K562 (cell line): ENCODE data around the gene B4GALNT3. TPM values are rescaled to one million over a fixed set of nuclear protein-coding genes. Genes with fewer than 3 reads are reported as not detected.

Experiments
- ATAC-seq: fragments of 200-7000 bp; cut with Tn5 transposase; 3 replicates; pipeline ENCODE4 v1.9.1; 2020; ENCODE audit warnings: moderate library complexity
- BruUV-seq: library from RNA; stranded (reverse); fragments of 400-500 nt; replicated peaks from 2 replicates; lab custom pipeline; 2021; lab: Mats Ljungman, UMichigan
- CTCF ChIA-PET: fragments of 300-600 bp; formaldehyde crosslinking; extraction: SDS; loops from one replicate; lab custom pipeline; 2021; ENCODE audit warnings: low intra/inter-chr PET ratio; lab: Yijun Ruan, JAX
- POLR2A ChIA-PET: fragments of 300-600, 350-650 bp; sonication (Branson Sonifier 250); formaldehyde crosslinking; extraction: SDS; loops from one replicate; lab custom pipeline; 2021; ENCODE audit warnings: antibody characterized with exemption, inconsistent platforms; lab: Yijun Ruan, JAX
- DNase-seq, 4 experiments: peaks; one replicate each; pipeline versions ENCODE4 v3.0.0 to v3.0.0-alpha.2; 2011 to 2018; ENCODE audit warnings: low spot score in 3 of 4, mixed read lengths in 3 of 4; ENCODE audit errors: extremely low read depth in 1 of 4
- FAIRE-seq: peaks from 2 replicates; lab custom pipeline; 2011; peaks lifted over from hg19 to GRCh38; lab: Jason Lieb, UNC
- H2AFZ ChIP-seq: 2 replicates; pipeline ENCODE4 v1.6.0; 2011; ENCODE audit warnings: low read depth, low read length, control low read depth, inconsistent platforms
- H3K27ac ChIP-seq: fragments of 200-600 bp; 3 replicates; pipeline ENCODE4 v1.8.0; 2011; ENCODE audit warnings: low read depth, mild to moderate bottlenecking, control low read depth, inconsistent platforms, low read length, moderate library complexity, mixed read lengths; ENCODE audit errors: extremely low read depth
- H3K27me3 ChIP-seq, 2 experiments: fragments of 300-600 bp in 1 of 2; 2 replicates in 1 of 2; 3 replicates in 1 of 2; pipeline versions ENCODE4 v1.6.0 to v1.8.0; 2011; ENCODE audit warnings: inconsistent platforms in 2 of 2, low read length in 2 of 2, mild to moderate bottlenecking in 1 of 2, mixed read lengths in 1 of 2, moderate library complexity in 1 of 2; ENCODE audit not compliant: control insufficient read depth in 2 of 2, insufficient read depth in 2 of 2
- H3K36me3 ChIP-seq: fragments of 300-600 bp; 3 replicates; pipeline ENCODE4 v1.8.0; 2011; ENCODE audit warnings: mild to moderate bottlenecking, low read length, inconsistent platforms; ENCODE audit not compliant: control insufficient read depth, insufficient read depth
- H3K4me1 ChIP-seq, 2 experiments: fragments of 200-600 bp in 1 of 2; replicated peaks in 1 of 2; 2 replicates in 1 of 2; 3 replicates in 1 of 2; pipeline versions ENCODE4 v1.5.1 to v1.8.0; 2011; ENCODE audit warnings: inconsistent platforms in 2 of 2, low read length in 2 of 2, mild to moderate bottlenecking in 1 of 2, mixed read lengths in 1 of 2, moderate library complexity in 1 of 2; ENCODE audit not compliant: control insufficient read depth in 2 of 2, insufficient read depth in 2 of 2
- H3K4me2 ChIP-seq: 2 replicates; pipeline ENCODE4 v1.6.1; 2011; ENCODE audit warnings: low read length, control low read depth, inconsistent platforms, mixed read lengths; ENCODE audit not compliant: insufficient read depth
- H3K4me3 ChIP-seq: fragments of 200-600 bp; sonication (generic), shearing (Covaris generic); 2 replicates; pipeline ENCODE4 v1.5.1; 2016; ENCODE audit warnings: control low read depth, inconsistent platforms
- H3K79me2 ChIP-seq: fragments of 200-600 bp; 3 replicates; pipeline ENCODE4 v1.8.0; 2011; ENCODE audit warnings: low read length, inconsistent platforms; ENCODE audit not compliant: control insufficient read depth, insufficient read depth
- H3K9ac ChIP-seq, 2 experiments: 2 replicates each; pipeline versions ENCODE4 v1.6.0 to v1.6.1; 2011; ENCODE audit warnings: low read depth in 2 of 2, low read length in 2 of 2, control low read depth in 1 of 2, inconsistent platforms in 1 of 2, mild to moderate bottlenecking in 1 of 2, mixed read lengths in 1 of 2; ENCODE audit not compliant: insufficient read depth in 1 of 2
- H3K9me1 ChIP-seq: one replicate; pipeline ENCODE4 v1.6.0; 2011; ENCODE audit warnings: inconsistent platforms, mild to moderate bottlenecking, low read length, moderate library complexity; ENCODE audit not compliant: control insufficient read depth, insufficient read depth
- H3K9me3 ChIP-seq: replicated peaks from 2 replicates; pipeline ENCODE4 v1.5.1; 2011; ENCODE audit warnings: low read depth, low read length, inconsistent platforms; ENCODE audit not compliant: control insufficient read depth, insufficient read depth
- H4K20me1 ChIP-seq: replicated peaks from 2 replicates; pipeline ENCODE4 v1.6.1; 2011; ENCODE audit warnings: low read length, inconsistent platforms, mixed read lengths; ENCODE audit not compliant: control insufficient read depth, insufficient read depth
- AFF1 ChIP-seq, 2 experiments: fragments of 450-650 bp; IDR thresholded peaks; 2 replicates each; pipeline ENCODE4 v1.6.1; 2018; ENCODE audit warnings: mild to moderate bottlenecking in 2 of 2, low read depth in 1 of 2; ENCODE audit not compliant: partially characterized antibody in 2 of 2
- WGBS: fragments of 100-300 bp; shearing (Covaris generic); methylation state at CpG from one replicate; pipeline ENCODE4 v1.1.6; 2016; ENCODE audit warnings: low coverage, mixed read lengths; ENCODE audit not compliant: insufficient coverage; ENCODE audit errors: missing lambda C conversion rate; 5-methylcytosine and 5-hydroxymethylcytosine counted together
- in situ Hi-C: fragments of 300-500 bp; cut with MboI; formaldehyde crosslinking; loops from 4 replicates; pipeline ENCODE4 v1.15.0; 2018; ENCODE audit warnings: inconsistent platforms, mixed read lengths
- intact Hi-C: fragments of 100-400 bp; cut with micrococcal nuclease; formaldehyde crosslinking; loops from 2 replicates; pipeline ENCODE4 v1.14.2; 2022
- polyA plus RNA-seq, 8 experiments: library from polyadenylated mRNA; depleted of rRNA in 4 of 8; stranded (reverse) in 5 of 8; unstranded in 3 of 8; fragments of >200 nt; fragmentation: Nextera tagmentation in 2 of 8; fragmentation: Illumina TruSeq in 1 of 8; extraction: Ambion mirVana in 2 of 8; extraction: Trizol in 1 of 8; gene quantifications; 2 replicates each; pipeline versions ENCODE4 v1.2.1 to v1.2.3, GENCODE V29; 2011 to 2014; ENCODE audit warnings: inconsistent platforms in 1 of 8, missing spikeins in 1 of 8
- total RNA-seq, 7 experiments: library from RNA; depleted of rRNA in 6 of 7; stranded (reverse); fragments of >200 nt in 6 of 7; fragmentation: Illumina TruSeq in 2 of 7; extraction: Trizol in 2 of 7; gene quantifications; 2 replicates each; pipeline versions ENCODE4 v1.2.1 to v1.2.3, GENCODE V29; 2011 to 2021; ENCODE audit warnings: low replicate concordance in 1 of 7

Gene B4GALNT3
- total and polyA plus RNA-seq, 9 of the 15 experiments (the other 6 are each of a cell fraction or from before 2014, with no cell fraction given), result 0.04 to 0.36 (median 0.10) TPM; not detected in 6

GRCh38 chr12:573232-573631 lies 113.5 kb downstream of the B4GALNT3 start:
- H3K4me2 ChIP-seq, result no peak overlapping the region
- no peak overlapping the region for H3K27ac ChIP-seq

More at GRCh38 chr12:573232-573631, 113.5 kb downstream of the B4GALNT3 start:
- Histone ChIP-seq H3K4me1 (peaks cover 28 to 52% of the 10 kb centered on the region in 2 experiments; a peak in 4 of 5 replicates), H3K9me3 (no peaks in the 10 kb centered on the region), H3K4me3 (no peak overlapping the region), H3K9me1 (no peaks in the 10 kb centered on the region), H3K79me2 (no peaks in the 10 kb centered on the region), H3K27me3 (no peaks in the 10 kb centered on the region), H2AFZ (no peak overlapping the region), H3K36me3 (no peaks in the 10 kb centered on the region), H3K9ac (no peak overlapping the region), H4K20me1 (no peaks in the 10 kb centered on the region)
- in situ Hi-C loops (loop anchor here (5.0 to 25.0 kb wide), 3 partner anchors 179 to 1014 kb away; partner anchors contain the start of genes FBXL14, RAD52 and WNK1), intact Hi-C loops (loop anchor here (5.0 to 10.0 kb wide), 3 partner anchors 374 to 1032 kb away; partner anchors contain the start of gene RAD52)
- TF ChIP-seq AFF1 (IDR thresholded peaks at IDR 0.05; ENCODE audit: low read depth in 1 of 2, partially characterized antibody in 2 of 2), result no peak
- no TSS peak for BruUV-seq
- DNase-seq (no peak), FAIRE-seq (no peak), ATAC-seq (no peak)
- ChIA-PET CTCF (no interaction called here), POLR2A (no interaction called here)
- WGBS, result 64% methylated on average over 4 of the region's 5 CpGs
